GM23338 (cell line): ENCODE results near the gene DGKG.

ENCODE experiments used
- CREB1 ChIP-seq: fragments of 250-450 bp; sonication (Bioruptor Pico); IDR thresholded peaks from 2 replicates; pipeline ENCODE4 v1.5.0; 2020; ENCODE audit warnings: low read depth, mild to moderate bottlenecking, moderate library complexity
- EZH2 ChIP-seq: fragments of 200-600 bp; sonication (generic); IDR thresholded peaks from one replicate; pipeline ENCODE4 v1.8.0; 2017; ENCODE audit warnings: antibody characterized with exemption, mild to moderate bottlenecking, low read depth; ENCODE audit not compliant: unreplicated experiment
- EZH2phosphoT487 ChIP-seq: fragments of 200-600 bp; sonication (generic); IDR thresholded peaks from one replicate; pipeline ENCODE4 v1.8.1; 2018; ENCODE audit warnings: antibody characterized with exemption; ENCODE audit not compliant: unreplicated experiment
- JUNB ChIP-seq: IDR thresholded peaks from one replicate; pipeline ENCODE4 v1.6.1; 2016; ENCODE audit warnings: antibody characterized with exemption; ENCODE audit not compliant: unreplicated experiment
- NANOG ChIP-seq: IDR thresholded peaks from 2 replicates; pipeline ENCODE4 v1.6.1; 2016; ENCODE audit warnings: antibody characterized with exemption, borderline replicate concordance
- POLR2AphosphoS5 ChIP-seq: IDR thresholded peaks from 2 replicates; pipeline ENCODE4 v1.6.1; 2016; ENCODE audit warnings: antibody characterized with exemption, low read depth
- STAT1 ChIP-seq: IDR thresholded peaks from one replicate; pipeline ENCODE4 v1.6.1; 2016; ENCODE audit warnings: antibody characterized with exemption; ENCODE audit not compliant: unreplicated experiment
- ZNF114 ChIP-seq: fragments of 250-450 bp; sonication (Bioruptor Pico); IDR thresholded peaks from 2 replicates; pipeline ENCODE4 v1.5.0; 2020; ENCODE audit warnings: mild to moderate bottlenecking, moderate library complexity
- ZNF331 ChIP-seq: fragments of 250-450 bp; sonication (Bioruptor Pico); IDR thresholded peaks from 2 replicates; pipeline ENCODE4 v1.5.0; 2020; ENCODE audit warnings: low read depth, mild to moderate bottlenecking, moderate library complexity
- TF ChIP-seq, protein P1 (sequence below), 2 experiments: fragments of 200-600 bp in 1 of 2; sonication (generic) in 1 of 2; conservative IDR thresholded peaks; 2 replicates each; pipeline versions ENCODE4 v1.5.1 to v1.6.1; 2016 to 2017; ENCODE audit warnings: antibody characterized with exemption in 2 of 2, low read depth in 2 of 2, mild to moderate bottlenecking in 2 of 2, moderate library complexity in 1 of 2
- TF ChIP-seq, protein P2 (sequence below): IDR thresholded peaks from one replicate; pipeline ENCODE4 v1.6.1; 2018; ENCODE audit warnings: antibody characterized with exemption; ENCODE audit not compliant: unreplicated experiment
- TF ChIP-seq, protein P3 (sequence below): IDR thresholded peaks from 2 replicates; pipeline ENCODE4 v1.6.1; 2016; ENCODE audit warnings: antibody characterized with exemption

DNA sequence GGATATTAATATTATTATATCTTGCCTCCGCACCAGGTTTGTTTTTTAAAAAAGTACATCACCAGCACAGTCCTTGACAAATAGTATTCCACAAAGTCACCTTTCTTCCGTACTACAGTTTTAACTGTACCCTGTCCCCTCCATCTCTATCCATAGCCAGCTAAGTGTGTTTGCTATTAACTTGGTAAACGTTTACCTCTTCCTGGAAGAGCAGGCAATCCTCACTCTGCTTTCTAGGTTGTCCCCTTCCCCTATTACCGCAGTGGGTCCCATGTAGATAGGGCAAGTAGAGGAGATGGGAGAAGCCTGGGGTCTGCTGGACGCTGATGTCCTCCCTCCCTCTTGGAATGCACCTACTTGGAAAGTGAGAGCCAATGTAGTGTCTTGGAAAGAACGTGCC lies 169.2 kb downstream of the DGKG start:
- TF ChIP-seq, protein P1, sequence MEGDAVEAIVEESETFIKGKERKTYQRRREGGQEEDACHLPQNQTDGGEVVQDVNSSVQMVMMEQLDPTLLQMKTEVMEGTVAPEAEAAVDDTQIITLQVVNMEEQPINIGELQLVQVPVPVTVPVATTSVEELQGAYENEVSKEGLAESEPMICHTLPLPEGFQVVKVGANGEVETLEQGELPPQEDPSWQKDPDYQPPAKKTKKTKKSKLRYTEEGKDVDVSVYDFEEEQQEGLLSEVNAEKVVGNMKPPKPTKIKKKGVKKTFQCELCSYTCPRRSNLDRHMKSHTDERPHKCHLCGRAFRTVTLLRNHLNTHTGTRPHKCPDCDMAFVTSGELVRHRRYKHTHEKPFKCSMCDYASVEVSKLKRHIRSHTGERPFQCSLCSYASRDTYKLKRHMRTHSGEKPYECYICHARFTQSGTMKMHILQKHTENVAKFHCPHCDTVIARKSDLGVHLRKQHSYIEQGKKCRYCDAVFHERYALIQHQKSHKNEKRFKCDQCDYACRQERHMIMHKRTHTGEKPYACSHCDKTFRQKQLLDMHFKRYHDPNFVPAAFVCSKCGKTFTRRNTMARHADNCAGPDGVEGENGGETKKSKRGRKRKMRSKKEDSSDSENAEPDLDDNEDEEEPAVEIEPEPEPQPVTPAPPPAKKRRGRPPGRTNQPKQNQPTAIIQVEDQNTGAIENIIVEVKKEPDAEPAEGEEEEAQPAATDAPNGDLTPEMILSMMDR (conservative IDR thresholded peaks at IDR 0.05; ENCODE audit: low read depth in 2 of 2): no peak
- TF ChIP-seq EZH2 (no peak), JUNB (no peak), CREB1 (CRISPR knock-in tag) (no peak), EZH2phosphoT487 (no peak), POLR2AphosphoS5 (no peak), ZNF331 (CRISPR knock-in tag) (no peak), STAT1 (no peak), ZNF114 (CRISPR knock-in tag) (no peak), NANOG (no peak)
- TF ChIP-seq, protein P2, sequence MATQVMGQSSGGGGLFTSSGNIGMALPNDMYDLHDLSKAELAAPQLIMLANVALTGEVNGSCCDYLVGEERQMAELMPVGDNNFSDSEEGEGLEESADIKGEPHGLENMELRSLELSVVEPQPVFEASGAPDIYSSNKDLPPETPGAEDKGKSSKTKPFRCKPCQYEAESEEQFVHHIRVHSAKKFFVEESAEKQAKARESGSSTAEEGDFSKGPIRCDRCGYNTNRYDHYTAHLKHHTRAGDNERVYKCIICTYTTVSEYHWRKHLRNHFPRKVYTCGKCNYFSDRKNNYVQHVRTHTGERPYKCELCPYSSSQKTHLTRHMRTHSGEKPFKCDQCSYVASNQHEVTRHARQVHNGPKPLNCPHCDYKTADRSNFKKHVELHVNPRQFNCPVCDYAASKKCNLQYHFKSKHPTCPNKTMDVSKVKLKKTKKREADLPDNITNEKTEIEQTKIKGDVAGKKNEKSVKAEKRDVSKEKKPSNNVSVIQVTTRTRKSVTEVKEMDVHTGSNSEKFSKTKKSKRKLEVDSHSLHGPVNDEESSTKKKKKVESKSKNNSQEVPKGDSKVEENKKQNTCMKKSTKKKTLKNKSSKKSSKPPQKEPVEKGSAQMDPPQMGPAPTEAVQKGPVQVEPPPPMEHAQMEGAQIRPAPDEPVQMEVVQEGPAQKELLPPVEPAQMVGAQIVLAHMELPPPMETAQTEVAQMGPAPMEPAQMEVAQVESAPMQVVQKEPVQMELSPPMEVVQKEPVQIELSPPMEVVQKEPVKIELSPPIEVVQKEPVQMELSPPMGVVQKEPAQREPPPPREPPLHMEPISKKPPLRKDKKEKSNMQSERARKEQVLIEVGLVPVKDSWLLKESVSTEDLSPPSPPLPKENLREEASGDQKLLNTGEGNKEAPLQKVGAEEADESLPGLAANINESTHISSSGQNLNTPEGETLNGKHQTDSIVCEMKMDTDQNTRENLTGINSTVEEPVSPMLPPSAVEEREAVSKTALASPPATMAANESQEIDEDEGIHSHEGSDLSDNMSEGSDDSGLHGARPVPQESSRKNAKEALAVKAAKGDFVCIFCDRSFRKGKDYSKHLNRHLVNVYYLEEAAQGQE: no peak
- TF ChIP-seq, protein P3, sequence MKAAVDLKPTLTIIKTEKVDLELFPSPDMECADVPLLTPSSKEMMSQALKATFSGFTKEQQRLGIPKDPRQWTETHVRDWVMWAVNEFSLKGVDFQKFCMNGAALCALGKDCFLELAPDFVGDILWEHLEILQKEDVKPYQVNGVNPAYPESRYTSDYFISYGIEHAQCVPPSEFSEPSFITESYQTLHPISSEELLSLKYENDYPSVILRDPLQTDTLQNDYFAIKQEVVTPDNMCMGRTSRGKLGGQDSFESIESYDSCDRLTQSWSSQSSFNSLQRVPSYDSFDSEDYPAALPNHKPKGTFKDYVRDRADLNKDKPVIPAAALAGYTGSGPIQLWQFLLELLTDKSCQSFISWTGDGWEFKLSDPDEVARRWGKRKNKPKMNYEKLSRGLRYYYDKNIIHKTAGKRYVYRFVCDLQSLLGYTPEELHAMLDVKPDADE: no peak
